ENCODE results near the gene GRIA3. TPM values are rescaled to one million over a fixed set of nuclear protein-coding genes. Genes with fewer than 3 reads are reported as not detected.
"Not testable (repeated sequence)": the region's sequence is repeated elsewhere in the genome, so short reads cannot be mapped to it uniquely, and the experiment has no call there.

Gene GRIA3
- total RNA-seq, 1 donor from 2014 or later: 18.6 TPM

DNA sequence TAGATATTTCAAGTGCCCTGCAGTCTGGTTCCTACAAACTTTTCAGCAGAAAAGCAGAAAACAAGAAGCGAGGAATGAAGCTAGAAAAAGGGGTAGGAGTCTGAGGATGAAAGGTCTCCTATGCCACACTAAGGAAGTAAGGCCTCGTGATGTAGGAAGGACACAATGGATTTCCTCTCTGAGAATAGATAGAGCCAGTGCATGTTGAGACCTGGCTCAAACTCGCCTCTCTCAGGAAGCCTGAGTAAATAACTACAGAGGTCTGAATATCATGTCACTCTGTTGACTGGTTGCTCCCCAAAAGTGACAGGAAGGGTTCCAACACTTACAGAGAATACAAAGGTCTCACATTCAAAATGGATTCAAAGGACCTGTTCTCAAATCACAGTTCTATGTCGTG lies 93.3 kb downstream of the GRIA3 start:
- Histone ChIP-seq H3K9me3 (ENCODE audit: insufficient read depth, low read depth, low read length) (no peaks in the 10 kb centered on the region), H2AFZ (ENCODE audit: low read depth, low read length) (no peak overlapping the region), H3K27me3 (ENCODE audit: insufficient read depth, low read length) (no peaks in the 10 kb centered on the region), H3K4me1 (ENCODE audit: insufficient read depth, low read length) (peaks cover 3% of the 10 kb centered on the region), H3K36me3 (ENCODE audit: insufficient read depth, low read length) (no peaks in the 10 kb centered on the region), H3K4me2 (ENCODE audit: low read length) (no peak overlapping the region), H3K79me2 (ENCODE audit: insufficient read depth, low read length) (no peaks in the 10 kb centered on the region), H4K20me1 (ENCODE audit: insufficient read depth, low read length) (no peaks in the 10 kb centered on the region), H3K9ac (ENCODE audit: low read length) (no peak overlapping the region), H3K27ac (ENCODE audit: low read depth, low read length) (no peak overlapping the region), H3K4me3 (ENCODE audit: insufficient read depth, low read depth, low read length) (no peak overlapping the region)
- no peak overlapping the region for H3K27ac Mint-ChIP-seq (ENCODE audit: unreplicated experiment)
- no peak for FAIRE-seq
- H3K4me3 Mint-ChIP-seq (ENCODE audit: unreplicated experiment): no peak overlapping the region
- no peaks in the 10 kb centered on the region for H3K27me3 Mint-ChIP-seq (ENCODE audit: low read depth, unreplicated experiment)
- H3K9me3 Mint-ChIP-seq (ENCODE audit: unreplicated experiment): no peaks in the 10 kb centered on the region
- no peaks in the 10 kb centered on the region for H3K4me1 Mint-ChIP-seq (ENCODE audit: low read depth, unreplicated experiment)
- DNase-seq (ENCODE audit: low read depth): no peak
- no peaks in the 10 kb centered on the region for H3K36me3 Mint-ChIP-seq (ENCODE audit: low read depth, unreplicated experiment)
- no peak for TF ChIP-seq EZH2 (IDR thresholded peaks at IDR 0.05; ENCODE audit: insufficient read depth, low read length)
- no peak for TF ChIP-seq CTCF (IDR thresholded peaks at IDR 0.05; ENCODE audit: insufficient read depth, low read depth, low read length)

DNA sequence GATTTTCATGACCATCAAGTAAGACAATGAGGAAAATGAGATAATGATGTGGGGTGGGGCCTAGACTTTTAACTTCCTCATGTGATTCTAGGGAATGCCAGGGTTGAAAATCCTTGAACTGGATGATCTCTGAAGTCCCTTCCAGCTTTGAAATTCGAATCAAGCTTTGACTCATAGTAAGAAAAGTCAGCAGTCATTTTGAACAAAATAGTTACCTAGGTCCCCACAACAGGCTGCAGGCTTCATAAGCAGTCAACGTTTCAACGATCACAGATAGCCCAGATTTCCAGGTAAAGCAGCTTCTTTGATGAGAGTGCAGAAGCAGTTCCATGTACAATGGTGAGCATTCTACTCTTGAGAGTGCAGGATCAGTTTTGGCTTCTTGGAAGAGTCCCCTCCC lies 93.7 kb downstream of the GRIA3 start:
- no peak for TF ChIP-seq EZH2 (IDR thresholded peaks at IDR 0.05; ENCODE audit: insufficient read depth, low read length)
- TF ChIP-seq CTCF (IDR thresholded peaks at IDR 0.05; ENCODE audit: insufficient read depth, low read depth, low read length): no peak
- Histone ChIP-seq H3K4me2 (ENCODE audit: low read length) (no peak overlapping the region), H2AFZ (ENCODE audit: low read depth, low read length) (no peak overlapping the region), H3K36me3 (ENCODE audit: insufficient read depth, low read length) (no peaks in the 10 kb centered on the region), H3K27me3 (ENCODE audit: insufficient read depth, low read length) (no peaks in the 10 kb centered on the region), H3K4me3 (ENCODE audit: insufficient read depth, low read depth, low read length) (no peak overlapping the region), H3K9me3 (ENCODE audit: insufficient read depth, low read depth, low read length) (no peaks in the 10 kb centered on the region), H3K79me2 (ENCODE audit: insufficient read depth, low read length) (no peaks in the 10 kb centered on the region), H3K4me1 (ENCODE audit: insufficient read depth, low read length) (peaks cover 3% of the 10 kb centered on the region), H4K20me1 (ENCODE audit: insufficient read depth, low read length) (no peaks in the 10 kb centered on the region), H3K27ac (ENCODE audit: low read depth, low read length) (no peak overlapping the region), H3K9ac (ENCODE audit: low read length) (no peak overlapping the region)
- Mint-ChIP-seq H3K27ac (ENCODE audit: unreplicated experiment) (no peak overlapping the region), H3K4me1 (ENCODE audit: low read depth, unreplicated experiment) (no peaks in the 10 kb centered on the region), H3K36me3 (ENCODE audit: low read depth, unreplicated experiment) (no peaks in the 10 kb centered on the region), H3K9me3 (ENCODE audit: unreplicated experiment) (no peaks in the 10 kb centered on the region), H3K4me3 (ENCODE audit: unreplicated experiment) (no peak overlapping the region), H3K27me3 (ENCODE audit: low read depth, unreplicated experiment) (no peaks in the 10 kb centered on the region)
- FAIRE-seq: peak; percentile 98
- no peak for DNase-seq (ENCODE audit: low read depth)

- no peak overlapping the region for H3K27ac ChIP-seq (ENCODE audit: low read depth, low read length)
- H2AFZ ChIP-seq (ENCODE audit: low read depth, low read length): no peak overlapping the region
- Mint-ChIP-seq H3K27me3 (ENCODE audit: low read depth, unreplicated experiment) (no peaks in the 10 kb centered on the region), H3K36me3 (ENCODE audit: low read depth, unreplicated experiment) (peaks cover 3% of the 10 kb centered on the region), H3K4me1 (ENCODE audit: low read depth, unreplicated experiment) (no peaks in the 10 kb centered on the region), H3K4me3 (ENCODE audit: unreplicated experiment) (no peak overlapping the region), H3K27ac (ENCODE audit: unreplicated experiment) (no peak overlapping the region), H3K9me3 (ENCODE audit: unreplicated experiment) (no peaks in the 10 kb centered on the region)
- no peak overlapping the region for H3K4me3 ChIP-seq (ENCODE audit: insufficient read depth, low read depth, low read length)
- no peaks in the 10 kb centered on the region for H3K27me3 ChIP-seq (ENCODE audit: insufficient read depth, low read length)
- H3K4me1 ChIP-seq (ENCODE audit: insufficient read depth, low read length): no peaks in the 10 kb centered on the region
- FAIRE-seq: peak; percentile 34
- no peaks in the 10 kb centered on the region for H3K36me3 ChIP-seq (ENCODE audit: insufficient read depth, low read length)
- no peaks in the 10 kb centered on the region for H3K9me3 ChIP-seq (ENCODE audit: insufficient read depth, low read depth, low read length)
- H3K4me2 ChIP-seq (ENCODE audit: low read length): no peak overlapping the region
- H4K20me1 ChIP-seq (ENCODE audit: insufficient read depth, low read length): no peaks in the 10 kb centered on the region
- no peak overlapping the region for H3K9ac ChIP-seq (ENCODE audit: low read length)
- no peaks in the 10 kb centered on the region for H3K79me2 ChIP-seq (ENCODE audit: insufficient read depth, low read length)
- no peak for DNase-seq (ENCODE audit: low read depth)
- no peak for TF ChIP-seq CTCF (IDR thresholded peaks at IDR 0.05; ENCODE audit: insufficient read depth, low read depth, low read length)
- no peak for TF ChIP-seq EZH2 (IDR thresholded peaks at IDR 0.05; ENCODE audit: insufficient read depth, low read length)
Observed at GRCh38 chrX:123282241-123282640, 98.2 kb downstream of the GRIA3 start.

- H3K9ac ChIP-seq (ENCODE audit: low read length); H3K27me3 Mint-ChIP-seq (ENCODE audit: low read depth, unreplicated experiment); H3K79me2 ChIP-seq (ENCODE audit: insufficient read depth, low read length); FAIRE-seq; H2AFZ ChIP-seq (ENCODE audit: low read depth, low read length); H3K9me3 ChIP-seq (ENCODE audit: insufficient read depth, low read depth, low read length); H3K27ac Mint-ChIP-seq (ENCODE audit: unreplicated experiment); H3K36me3 ChIP-seq (ENCODE audit: insufficient read depth, low read length); H3K36me3 Mint-ChIP-seq (ENCODE audit: low read depth, unreplicated experiment); H3K27me3 ChIP-seq (ENCODE audit: insufficient read depth, low read length); H3K4me3 ChIP-seq (ENCODE audit: insufficient read depth, low read depth, low read length); H3K27ac ChIP-seq (ENCODE audit: low read depth, low read length); H3K4me1 Mint-ChIP-seq (ENCODE audit: low read depth, unreplicated experiment); H3K4me1 ChIP-seq (ENCODE audit: insufficient read depth, low read length); DNase-seq (ENCODE audit: low read depth); H3K9me3 Mint-ChIP-seq (ENCODE audit: unreplicated experiment); H4K20me1 ChIP-seq (ENCODE audit: insufficient read depth, low read length); H3K4me3 Mint-ChIP-seq (ENCODE audit: unreplicated experiment); H3K4me2 ChIP-seq (ENCODE audit: low read length): not testable (repeated sequence)
Observed at GRCh38 chrX:123283407-123283806, 99.3 kb downstream of the GRIA3 start.
